TTC549 (cell line): ENCODE results near the gene DCLK1.
"Not testable (repeated sequence)": the region's sequence is repeated elsewhere in the genome, so short reads cannot be mapped to it uniquely, and the experiment has no call there.

Source experiments
- FAIRE-seq: peaks from 2 replicates; lab custom pipeline; 2012; peaks lifted over from hg19 to GRCh38; lab: Jason Lieb, UNC

Gene DCLK1

GRCh38 chr13:36084131-36084530, 47.1 kb downstream of the DCLK1 start:
- FAIRE-seq: no peak

GRCh38 chr13:36082806-36083205, 48.4 kb downstream of the DCLK1 start:
- FAIRE-seq: no peak

GRCh38 chr13:36082396-36082795, 48.8 kb downstream of the DCLK1 start:
- FAIRE-seq: no peak

DNA sequence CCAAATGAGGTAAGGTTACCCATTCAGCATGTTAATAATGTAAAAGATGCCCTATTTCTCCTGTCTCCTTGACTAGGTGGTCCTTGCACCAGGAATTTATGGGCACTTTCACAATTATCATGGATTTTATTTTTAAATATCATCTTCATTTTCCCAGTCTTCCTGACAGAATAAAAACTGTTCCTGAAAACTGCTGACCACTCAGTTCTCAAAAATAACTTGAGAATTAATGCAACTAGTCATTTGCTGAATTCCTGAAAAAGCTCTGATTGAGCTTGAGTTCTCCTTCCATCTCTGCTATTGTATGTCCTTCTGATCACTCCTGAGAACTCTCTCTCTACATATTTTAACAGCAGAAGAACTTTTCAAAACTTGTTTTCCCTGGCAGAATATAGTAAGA, 55.0 kb downstream of the DCLK1 start:
- no peak for FAIRE-seq

GRCh38 chr13:36074659-36075058, 56.5 kb downstream of the DCLK1 start:
- no peak for FAIRE-seq

GRCh38 chr13:36072152-36072935, 58.8 kb downstream of the DCLK1 start:
- no peak for FAIRE-seq

DNA sequence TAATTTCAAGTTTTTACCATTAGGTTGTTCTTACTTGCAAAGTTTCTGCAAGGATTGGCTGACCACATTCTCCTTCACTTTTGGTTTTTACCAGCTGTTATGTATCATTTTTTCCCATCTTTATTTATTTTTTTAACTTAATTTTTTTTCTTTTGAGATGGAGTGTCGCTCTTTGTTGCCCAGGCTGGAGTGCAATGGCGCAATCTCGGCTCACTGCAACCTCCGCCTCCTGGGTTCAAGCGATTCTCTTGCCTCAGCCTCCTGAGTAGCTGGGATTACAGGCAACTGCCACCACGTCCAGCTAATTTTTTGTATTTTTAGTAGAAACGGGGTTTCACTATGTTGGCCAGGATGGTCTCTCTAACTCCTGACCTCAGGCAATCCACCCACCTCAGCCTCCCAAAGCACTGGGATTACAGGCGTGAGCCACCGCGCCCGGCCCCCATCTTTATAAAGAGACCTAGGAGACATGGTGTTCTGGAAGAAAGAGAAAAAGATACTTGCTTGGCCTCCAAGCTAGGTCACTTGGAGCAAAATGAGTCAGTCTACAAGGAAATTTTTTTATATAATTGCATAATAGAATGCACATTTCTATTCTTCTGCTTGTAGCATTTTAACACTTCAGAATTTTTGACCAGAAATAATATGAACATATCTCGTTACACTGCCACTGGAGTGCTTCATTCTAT, 60.5 kb downstream of the DCLK1 start:
- not testable (repeated sequence) for FAIRE-seq

DNA sequence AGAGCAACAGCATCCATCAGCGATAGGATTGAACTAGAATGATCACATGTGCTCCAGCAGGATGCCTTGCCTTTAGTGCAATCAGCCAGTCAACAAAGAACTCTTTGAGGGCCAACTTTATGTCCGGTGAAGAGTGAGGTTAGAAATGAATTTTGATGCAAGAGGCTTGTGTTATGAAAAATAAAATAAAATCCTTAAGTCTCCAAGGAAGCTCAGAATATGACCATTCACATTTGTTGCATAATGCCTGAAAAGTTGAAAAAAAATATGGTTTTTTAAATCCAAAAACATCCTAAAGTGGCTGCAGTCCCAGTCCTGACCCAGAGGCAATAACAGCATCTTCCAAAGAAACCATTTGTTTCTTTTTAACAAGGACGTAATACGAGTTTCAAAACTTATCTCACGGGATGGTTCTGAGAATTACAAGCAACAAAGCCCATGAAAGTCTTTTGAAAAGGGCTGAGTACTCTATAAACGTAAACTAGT, 61.3 kb downstream of the DCLK1 start:
- no peak for FAIRE-seq

GRCh38 chr13:36068991-36069390, 62.2 kb downstream of the DCLK1 start:
- no peak for FAIRE-seq

- no peak for FAIRE-seq
Measured at GRCh38 chr13:36068566-36068965, 62.6 kb downstream of the DCLK1 start.

DNA sequence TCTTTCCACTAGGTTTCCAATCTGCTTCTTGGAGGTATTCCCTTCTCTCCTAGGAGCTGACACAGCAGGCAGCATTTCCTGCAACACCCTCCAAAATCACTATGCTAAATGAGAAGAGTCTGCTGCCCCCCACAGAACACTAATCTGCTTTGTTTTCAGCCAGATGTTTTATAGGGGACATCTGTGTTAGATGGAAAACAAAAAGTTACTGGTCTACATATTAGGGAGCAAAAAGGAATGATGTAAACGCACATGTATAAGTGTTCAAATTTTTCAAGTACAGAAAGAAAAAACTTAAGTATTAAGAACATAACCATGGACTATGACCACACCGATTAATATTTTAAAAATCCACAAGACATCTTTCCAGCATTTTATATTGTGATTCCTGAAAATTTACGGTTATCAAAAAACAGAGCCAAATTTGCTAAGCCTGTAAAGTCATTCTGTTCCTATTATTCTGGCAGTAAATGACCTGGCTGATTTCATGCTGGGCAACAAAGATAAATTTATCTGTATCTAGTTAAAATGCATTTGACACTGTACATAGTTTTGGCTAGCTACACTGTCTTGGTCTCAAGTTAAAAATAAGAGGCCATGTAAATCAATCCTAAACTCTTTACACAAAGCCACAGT, 63.3 kb downstream of the DCLK1 start:
- no peak for FAIRE-seq

GRCh38 chr13:36062249-36062648, 68.9 kb downstream of the DCLK1 start:
- no peak for FAIRE-seq

DNA sequence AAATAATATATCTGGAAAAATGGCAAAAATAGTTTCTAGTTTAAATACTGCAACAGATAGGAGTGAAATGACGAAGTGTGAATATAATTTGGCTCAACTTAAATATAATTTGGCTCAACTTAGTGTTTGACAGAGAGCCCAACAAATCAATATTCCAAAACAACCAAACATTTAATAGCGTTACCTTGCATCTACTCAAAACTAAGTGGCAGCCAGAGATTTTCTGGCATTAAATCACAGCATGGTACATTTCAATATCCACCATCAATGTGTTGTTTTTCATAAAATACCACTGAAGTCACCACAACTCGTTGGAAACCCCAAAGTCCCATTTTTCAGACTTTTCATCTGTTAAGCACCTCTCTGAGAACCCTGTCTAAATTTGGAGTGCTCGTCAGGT, 69.6 kb downstream of the DCLK1 start:
- no peak for FAIRE-seq

- no peak for FAIRE-seq
Measured at GRCh38 chr13:36061054-36061453, 70.1 kb downstream of the DCLK1 start.

- FAIRE-seq: no peak
Measured at GRCh38 chr13:36059321-36059720, 71.9 kb downstream of the DCLK1 start.

GRCh38 chr13:36058116-36058515, 73.1 kb downstream of the DCLK1 start:
- FAIRE-seq: no peak

DNA sequence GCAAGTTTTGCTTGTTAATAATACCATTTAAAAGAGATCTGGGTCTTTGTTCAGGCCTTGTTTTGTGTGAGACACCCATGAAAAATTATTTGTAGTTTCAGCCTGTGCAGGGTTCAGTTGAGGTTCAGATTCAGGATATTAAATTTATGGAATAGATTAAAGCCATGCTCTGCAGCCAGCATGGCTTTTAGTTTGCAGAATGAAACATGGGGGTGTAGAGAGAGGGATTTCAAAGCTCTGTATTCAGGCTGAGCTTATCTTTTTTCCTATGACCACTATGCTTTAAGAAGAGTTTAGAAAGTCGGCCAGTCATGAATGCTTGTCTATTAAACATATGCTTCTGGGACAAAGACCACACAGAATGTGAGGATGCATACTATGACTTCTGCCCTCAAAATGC, 73.6 kb downstream of the DCLK1 start:
- FAIRE-seq: no peak

DNA sequence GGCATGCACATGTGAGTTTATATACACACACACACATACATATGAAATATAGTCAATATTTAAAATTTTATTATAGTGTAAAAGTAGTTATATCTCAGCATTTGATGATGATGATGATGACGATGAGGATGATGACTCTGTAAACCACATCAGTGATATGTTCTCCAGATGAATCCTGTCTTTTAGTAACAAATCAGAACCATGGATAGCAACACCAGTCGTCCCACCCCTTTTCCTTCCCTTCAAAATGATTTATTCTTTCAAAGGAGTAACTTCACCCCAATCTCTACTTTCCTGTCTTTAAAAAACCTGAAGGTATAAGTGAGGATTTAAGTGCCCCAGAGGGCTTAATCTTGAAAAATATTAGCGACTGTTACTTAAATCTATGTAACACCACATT, 74.1 kb downstream of the DCLK1 start:
- FAIRE-seq: no peak

- no peak for FAIRE-seq
Measured at GRCh38 chr13:36055366-36055765, 75.8 kb downstream of the DCLK1 start.

- no peak for FAIRE-seq
Measured at GRCh38 chr13:36054041-36054440, 77.1 kb downstream of the DCLK1 start.

DNA sequence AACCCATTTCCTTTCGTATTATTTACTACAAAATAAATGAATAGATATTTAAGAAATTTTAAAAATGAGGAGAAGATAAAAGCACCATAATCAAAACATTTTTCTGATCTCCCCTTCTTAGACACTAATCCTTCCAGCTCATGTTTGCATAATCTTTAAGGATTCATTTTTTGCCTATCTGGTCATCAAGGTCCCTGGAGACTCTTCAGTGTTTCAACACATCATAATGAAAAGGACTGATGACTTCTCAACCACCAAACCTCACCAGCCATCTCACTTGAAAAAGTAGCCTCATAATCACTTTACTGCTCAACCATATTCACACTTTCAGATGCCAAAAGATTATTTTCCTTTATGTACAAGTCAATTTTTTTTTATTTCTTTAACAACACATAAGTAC, 80.1 kb downstream of the DCLK1 start:
- no peak for FAIRE-seq

DNA sequence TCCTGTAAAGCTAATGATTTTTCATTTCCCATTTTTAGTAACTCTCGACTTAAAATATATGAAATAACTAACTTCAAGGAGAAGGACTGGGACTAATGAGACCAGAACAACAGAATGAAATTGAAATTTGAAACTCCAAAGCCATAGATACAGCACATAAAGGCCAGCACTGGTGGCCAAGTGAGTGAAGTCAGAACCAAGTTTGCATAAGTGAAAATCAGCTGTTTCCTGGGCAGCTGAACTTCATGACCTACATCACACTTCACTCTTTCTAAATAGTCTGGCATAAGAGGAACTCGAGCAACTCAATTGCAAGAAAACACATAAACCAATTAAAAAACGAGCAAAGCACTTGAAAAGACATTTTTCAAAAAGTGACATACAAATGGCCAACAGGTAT, 84.5 kb downstream of the DCLK1 start:
- no peak for FAIRE-seq
